Panc1 (cell line): ENCODE data around the gene C19orf25. TPM values are rescaled to one million over a fixed set of nuclear protein-coding genes. Genes with fewer than 3 reads are reported as not detected.

ENCODE experiments used
- ATAC-seq: fragments of 200-7000 bp; cut with Tn5 transposase; 2 replicates; pipeline ENCODE4 v1.9.1; 2020; ENCODE audit warnings: mild to moderate bottlenecking, moderate library complexity
- BruUV-seq: library from RNA; stranded (reverse); fragments of 400-500 nt; replicated peaks from 2 replicates; lab custom pipeline; 2021; lab: Mats Ljungman, UMichigan
- CTCF ChIA-PET: fragments of 300-600 bp; sonication (Branson Sonifier 250); formaldehyde crosslinking; loops from one replicate; lab custom pipeline; 2022; ENCODE audit warnings: antibody characterized with exemption; lab: Charles Lee
- POLR2A ChIA-PET: fragments of 300-600 bp; sonication (Branson Sonifier 250); formaldehyde crosslinking; loops from one replicate; lab custom pipeline; 2022; ENCODE audit warnings: antibody characterized with exemption; lab: Charles Lee
- DNase-seq: peaks from one replicate; pipeline ENCODE4 v3.0.0-alpha.2; 2010; ENCODE audit warnings: low read depth, low spot score
- H3K27ac ChIP-seq: 2 replicates; pipeline ENCODE4 v1.5.1; 2011; ENCODE audit warnings: mild to moderate bottlenecking, low read length, inconsistent platforms
- H3K27me3 ChIP-seq: fragments of 200-500 bp; sonication (Bioruptor generic); 2 replicates; pipeline ENCODE4 v1.6.0; 2014; ENCODE audit warnings: low read length, inconsistent platforms; ENCODE audit not compliant: control insufficient read depth, insufficient read depth
- H3K36me3 ChIP-seq: fragments of 200-500 bp; sonication (Bioruptor generic); 2 replicates; pipeline ENCODE4 v1.5.1; 2014; ENCODE audit warnings: inconsistent platforms, mild to moderate bottlenecking, low read length, moderate library complexity; ENCODE audit not compliant: control insufficient read depth, insufficient read depth
- H3K4me1 ChIP-seq: 2 replicates; pipeline ENCODE4 v1.5.1; 2011; ENCODE audit warnings: inconsistent platforms, mild to moderate bottlenecking, low read length, moderate library complexity; ENCODE audit not compliant: control insufficient read depth, insufficient read depth
- H3K4me3 ChIP-seq, 2 experiments: 2 replicates each; pipeline ENCODE4 v1.5.1; 2011 to 2012; ENCODE audit warnings: low read depth in 2 of 2, low read length in 2 of 2, mild to moderate bottlenecking in 2 of 2, inconsistent platforms in 1 of 2, moderate library complexity in 1 of 2
- H3K9me3 ChIP-seq: fragments of 200-500 bp; sonication (Bioruptor generic); 2 replicates; pipeline ENCODE4 v1.5.1; 2014; ENCODE audit warnings: low read depth, mild to moderate bottlenecking, inconsistent platforms, low read length, moderate library complexity; ENCODE audit not compliant: control insufficient read depth, insufficient read depth
- POLR2AphosphoS5 ChIP-seq: IDR thresholded peaks from 2 replicates; pipeline ENCODE4 v1.6.1; 2012; ENCODE audit warnings: mild to moderate bottlenecking, low read depth, low read length, moderate library complexity
- SIN3A ChIP-seq: IDR thresholded peaks from 2 replicates; pipeline ENCODE4 v1.6.1; 2012; ENCODE audit warnings: low read depth, mild to moderate bottlenecking, low read length, moderate library complexity, borderline replicate concordance; ENCODE audit not compliant: insufficient read depth
- TCF7L2 ChIP-seq: IDR thresholded peaks from 2 replicates; pipeline ENCODE4 v1.6.1; 2011; ENCODE audit warnings: mild to moderate bottlenecking, low read depth, low read length, inconsistent platforms
- in situ Hi-C: cut with HindIII; loops from 2 replicates; pipeline ENCODE4 v1.10.0; 2016; ENCODE audit warnings: low sequenced_read_pairs, low pct_unique_long_range_greater_than_20kb
- intact Hi-C: fragments of 100-400 bp; cut with micrococcal nuclease; formaldehyde crosslinking; loops from one replicate; pipeline ENCODE4 v1.10.0; 2022; ENCODE audit not compliant: unreplicated experiment
- total RNA-seq: library from RNA; stranded (reverse); gene quantifications from one replicate; pipeline ENCODE4 v1.2.1, GENCODE V29; 2021; ENCODE audit not compliant: unreplicated experiment
- TF ChIP-seq, protein P1 (sequence below): fragments of 450-650 bp; IDR thresholded peaks from 2 replicates; pipeline ENCODE4 v1.5.1; 2017; ENCODE audit warnings: mild to moderate bottlenecking
- TF ChIP-seq, protein P2 (sequence below), 2 experiments: IDR thresholded peaks; 2 replicates each; pipeline ENCODE4 v1.6.1; 2011 to 2012; ENCODE audit warnings: low read depth in 2 of 2, control low read depth in 1 of 2, low read length in 1 of 2, mild to moderate bottlenecking in 1 of 2, moderate library complexity in 1 of 2; ENCODE audit not compliant: insufficient read depth in 1 of 2

Gene C19orf25
- total RNA-seq, 1 experiment from 2014 or later, result 34.7 TPM

DNA sequence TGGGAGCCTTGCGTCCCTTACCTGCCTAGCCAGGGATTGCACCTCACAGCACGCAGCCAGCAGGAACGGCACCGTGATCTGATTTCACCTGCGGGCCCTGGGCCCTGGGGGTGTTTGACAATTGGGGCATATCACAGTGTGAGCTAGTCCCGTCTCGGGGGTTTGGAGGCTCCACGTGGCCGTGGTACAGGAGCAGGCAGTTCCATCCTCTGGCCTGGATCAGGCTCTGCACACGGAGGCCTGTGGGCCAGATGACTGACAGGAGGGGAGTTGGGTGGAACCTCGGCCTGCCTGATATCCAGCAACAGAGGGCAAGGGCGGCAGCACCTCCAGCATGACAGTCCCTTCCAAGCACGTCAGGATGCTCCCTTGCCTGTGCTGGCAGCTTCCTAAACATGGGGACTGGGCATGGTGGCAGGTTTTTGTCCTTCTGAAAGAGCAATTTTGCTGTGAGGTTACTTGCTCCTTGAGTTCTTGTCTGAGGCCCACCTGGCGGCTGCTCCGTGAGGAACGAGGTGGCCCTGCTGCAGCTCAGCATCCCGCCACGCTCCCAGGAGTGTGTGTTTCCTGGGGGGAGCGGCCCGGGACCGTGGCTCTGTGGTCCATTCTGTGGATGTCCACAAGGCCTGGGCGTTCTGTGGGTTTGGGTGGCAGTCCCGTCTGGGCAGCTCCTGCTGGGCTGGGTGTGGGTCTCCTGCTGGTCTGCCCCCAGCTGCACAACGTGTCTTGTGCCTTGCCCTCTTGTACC lies 47.1 kb downstream of the C19orf25 start:
- BruUV-seq, result no TSS peak
- Histone ChIP-seq H3K9me3 (no peaks in the 10 kb centered on the region), H3K27ac (no peak overlapping the region), H3K4me1 (no peaks in the 10 kb centered on the region), H3K4me3 (no peak overlapping the region), H3K27me3 (no peaks in the 10 kb centered on the region), H3K36me3 (no peaks in the 10 kb centered on the region)
- ATAC-seq (no peak), DNase-seq (no peak)
- intact Hi-C loops (no loop called here), in situ Hi-C loops (no loop called here)
- TF ChIP-seq, protein P1, sequence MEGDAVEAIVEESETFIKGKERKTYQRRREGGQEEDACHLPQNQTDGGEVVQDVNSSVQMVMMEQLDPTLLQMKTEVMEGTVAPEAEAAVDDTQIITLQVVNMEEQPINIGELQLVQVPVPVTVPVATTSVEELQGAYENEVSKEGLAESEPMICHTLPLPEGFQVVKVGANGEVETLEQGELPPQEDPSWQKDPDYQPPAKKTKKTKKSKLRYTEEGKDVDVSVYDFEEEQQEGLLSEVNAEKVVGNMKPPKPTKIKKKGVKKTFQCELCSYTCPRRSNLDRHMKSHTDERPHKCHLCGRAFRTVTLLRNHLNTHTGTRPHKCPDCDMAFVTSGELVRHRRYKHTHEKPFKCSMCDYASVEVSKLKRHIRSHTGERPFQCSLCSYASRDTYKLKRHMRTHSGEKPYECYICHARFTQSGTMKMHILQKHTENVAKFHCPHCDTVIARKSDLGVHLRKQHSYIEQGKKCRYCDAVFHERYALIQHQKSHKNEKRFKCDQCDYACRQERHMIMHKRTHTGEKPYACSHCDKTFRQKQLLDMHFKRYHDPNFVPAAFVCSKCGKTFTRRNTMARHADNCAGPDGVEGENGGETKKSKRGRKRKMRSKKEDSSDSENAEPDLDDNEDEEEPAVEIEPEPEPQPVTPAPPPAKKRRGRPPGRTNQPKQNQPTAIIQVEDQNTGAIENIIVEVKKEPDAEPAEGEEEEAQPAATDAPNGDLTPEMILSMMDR, result no peak
- TF ChIP-seq, protein P2, sequence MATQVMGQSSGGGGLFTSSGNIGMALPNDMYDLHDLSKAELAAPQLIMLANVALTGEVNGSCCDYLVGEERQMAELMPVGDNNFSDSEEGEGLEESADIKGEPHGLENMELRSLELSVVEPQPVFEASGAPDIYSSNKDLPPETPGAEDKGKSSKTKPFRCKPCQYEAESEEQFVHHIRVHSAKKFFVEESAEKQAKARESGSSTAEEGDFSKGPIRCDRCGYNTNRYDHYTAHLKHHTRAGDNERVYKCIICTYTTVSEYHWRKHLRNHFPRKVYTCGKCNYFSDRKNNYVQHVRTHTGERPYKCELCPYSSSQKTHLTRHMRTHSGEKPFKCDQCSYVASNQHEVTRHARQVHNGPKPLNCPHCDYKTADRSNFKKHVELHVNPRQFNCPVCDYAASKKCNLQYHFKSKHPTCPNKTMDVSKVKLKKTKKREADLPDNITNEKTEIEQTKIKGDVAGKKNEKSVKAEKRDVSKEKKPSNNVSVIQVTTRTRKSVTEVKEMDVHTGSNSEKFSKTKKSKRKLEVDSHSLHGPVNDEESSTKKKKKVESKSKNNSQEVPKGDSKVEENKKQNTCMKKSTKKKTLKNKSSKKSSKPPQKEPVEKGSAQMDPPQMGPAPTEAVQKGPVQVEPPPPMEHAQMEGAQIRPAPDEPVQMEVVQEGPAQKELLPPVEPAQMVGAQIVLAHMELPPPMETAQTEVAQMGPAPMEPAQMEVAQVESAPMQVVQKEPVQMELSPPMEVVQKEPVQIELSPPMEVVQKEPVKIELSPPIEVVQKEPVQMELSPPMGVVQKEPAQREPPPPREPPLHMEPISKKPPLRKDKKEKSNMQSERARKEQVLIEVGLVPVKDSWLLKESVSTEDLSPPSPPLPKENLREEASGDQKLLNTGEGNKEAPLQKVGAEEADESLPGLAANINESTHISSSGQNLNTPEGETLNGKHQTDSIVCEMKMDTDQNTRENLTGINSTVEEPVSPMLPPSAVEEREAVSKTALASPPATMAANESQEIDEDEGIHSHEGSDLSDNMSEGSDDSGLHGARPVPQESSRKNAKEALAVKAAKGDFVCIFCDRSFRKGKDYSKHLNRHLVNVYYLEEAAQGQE (IDR thresholded peaks at IDR 0.05; ENCODE audit: insufficient read depth in 1 of 2, low read depth in 2 of 2, low read length in 1 of 2), result no peak
- TF ChIP-seq SIN3A, result no peak
- ChIA-PET CTCF (no interaction called here), POLR2A (no interaction called here)

DNA sequence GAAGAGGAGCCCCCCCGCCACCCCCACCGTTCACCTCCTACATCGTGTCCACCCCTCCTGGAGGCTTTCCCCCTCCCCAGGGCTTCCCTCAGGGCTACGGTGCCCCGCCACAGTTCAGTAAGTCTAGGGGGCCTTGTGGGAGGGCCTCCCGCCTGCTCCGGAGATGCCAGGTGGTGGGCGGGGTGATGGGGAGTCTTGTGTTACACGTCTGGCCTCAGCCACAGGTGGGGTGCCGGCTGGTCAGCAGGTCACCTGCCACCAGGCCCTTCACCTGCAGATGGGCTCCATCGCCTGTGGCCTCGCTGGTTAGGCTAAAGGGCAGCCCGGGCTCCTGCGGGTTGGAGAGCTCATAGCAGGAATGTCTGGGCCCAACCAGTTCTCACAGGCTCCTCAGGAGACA lies 48.8 kb downstream of the C19orf25 start:
- intact Hi-C loops, result no loop called here
- ChIA-PET POLR2A (no interaction called here), CTCF (no interaction called here)
- in situ Hi-C loops, result no loop called here
- no TSS peak for BruUV-seq
- H3K27me3 ChIP-seq, result no peaks in the 10 kb centered on the region
- H3K27ac ChIP-seq, result no peak overlapping the region
- H3K36me3 ChIP-seq, result no peaks in the 10 kb centered on the region; the same call in 1 of the 2 replicates
- no peak for DNase-seq
- no peak for ATAC-seq
- no peaks in the 10 kb centered on the region for H3K9me3 ChIP-seq
- no peaks in the 10 kb centered on the region for H3K4me1 ChIP-seq
- TF ChIP-seq SIN3A (no peak), POLR2AphosphoS5 (no peak), TCF7L2 (no peak)
- TF ChIP-seq, protein P2 (IDR thresholded peaks at IDR 0.05; ENCODE audit: insufficient read depth in 1 of 2, low read depth in 2 of 2, low read length in 1 of 2), result no peak
- TF ChIP-seq, protein P1, result no peak
- no peak overlapping the region for H3K4me3 ChIP-seq
